IMR-90 (cell line): ENCODE measurements around the gene TRIM71. TPM values are rescaled to one million over a fixed set of nuclear protein-coding genes. Genes with fewer than 3 reads are reported as not detected.
"Not testable (repeated sequence)": the region's sequence is repeated elsewhere in the genome, so short reads cannot be mapped to it uniquely, and the experiment has no call there.

Experiments
- ATAC-seq: fragments of 200-7000 bp; cut with Tn5 transposase; 2 replicates; pipeline ENCODE4 v1.9.1; 2020; ENCODE audit warnings: low read depth, mild to moderate bottlenecking, moderate library complexity
- BruUV-seq: library from RNA; stranded (reverse); fragments of 400-500 nt; replicated peaks from 2 replicates; lab custom pipeline; 2021; lab: Mats Ljungman, UMichigan
- CTCF ChIA-PET: fragments of 300-600 bp; formaldehyde crosslinking; extraction: SDS; loops from one replicate; lab custom pipeline; 2021; ENCODE audit warnings: antibody characterized with exemption; lab: Yijun Ruan, JAX
- POLR2A ChIA-PET: fragments of 300-600 bp; sonication (Branson Sonifier 250); formaldehyde crosslinking; loops from one replicate; lab custom pipeline; 2022; ENCODE audit warnings: antibody characterized with exemption; ENCODE audit not compliant: unreplicated experiment; lab: Charles Lee
- DNase-seq: peaks from one replicate; pipeline ENCODE4 v3.0.0; 2013
- H2AFZ ChIP-seq: replicated peaks from 2 replicates; pipeline ENCODE3; 2013; ENCODE audit warnings: low read length, mild to moderate bottlenecking; ENCODE audit not compliant: poor library complexity
- H2AK5ac ChIP-seq: 2 replicates; pipeline ENCODE4 v1.6.1; 2013; ENCODE audit warnings: low read depth, low read length, inconsistent platforms
- H2AK9ac ChIP-seq: replicated peaks from 2 replicates; pipeline ENCODE3; 2013; ENCODE audit warnings: mild to moderate bottlenecking, low read depth, low read length, moderate library complexity; ENCODE audit not compliant: poor library complexity
- H2BK120ac ChIP-seq: 2 replicates; pipeline ENCODE4 v1.6.1; 2013; ENCODE audit warnings: low read depth, low read length, inconsistent platforms
- H2BK15ac ChIP-seq: 3 replicates; pipeline ENCODE4 v1.6.1; 2013; ENCODE audit warnings: low read depth, low read length, inconsistent platforms
- H2BK20ac ChIP-seq: 2 replicates; pipeline ENCODE4 v1.6.1; 2013; ENCODE audit warnings: low read depth, mild to moderate bottlenecking, inconsistent platforms, low read length, moderate library complexity
- H2BK5ac ChIP-seq: 2 replicates; pipeline ENCODE4 v1.6.1; 2013; ENCODE audit warnings: mild to moderate bottlenecking, low read depth, low read length, inconsistent platforms; ENCODE audit not compliant: poor library complexity, severe bottlenecking
- H3K14ac ChIP-seq: replicated peaks from 2 replicates; pipeline ENCODE4 v1.6.1; 2013; ENCODE audit warnings: low read depth, low read length, inconsistent platforms
- H3K18ac ChIP-seq: 2 replicates; pipeline ENCODE4 v1.6.1; 2013; ENCODE audit warnings: low read depth, low read length, control low read depth
- H3K23ac ChIP-seq: 2 replicates; pipeline ENCODE4 v1.6.1; 2013; ENCODE audit warnings: low read depth, low read length, inconsistent platforms
- H3K27ac ChIP-seq: 2 replicates; pipeline ENCODE4 v1.5.1; 2013; ENCODE audit warnings: mild to moderate bottlenecking, control low read depth, low read length; ENCODE audit not compliant: insufficient read depth
- H3K27me3 ChIP-seq: 2 replicates; pipeline ENCODE4 v1.6.1; 2013; ENCODE audit warnings: low read length; ENCODE audit not compliant: control insufficient read depth, insufficient read depth
- H3K36me3 ChIP-seq: 2 replicates; pipeline ENCODE4 v1.6.1; 2013; ENCODE audit warnings: low read length, mixed read lengths; ENCODE audit not compliant: control insufficient read depth, insufficient read depth
- H3K4ac ChIP-seq: 2 replicates; pipeline ENCODE4 v1.6.1; 2013; ENCODE audit warnings: low read depth, low read length, inconsistent platforms
- H3K4me1 ChIP-seq: 2 replicates; pipeline ENCODE4 v1.6.1; 2013; ENCODE audit warnings: low read length, mixed read lengths; ENCODE audit not compliant: control insufficient read depth, insufficient read depth
- H3K4me2 ChIP-seq: 2 replicates; pipeline ENCODE4 v1.6.1; 2013; ENCODE audit warnings: low read depth, mild to moderate bottlenecking, control low read depth, low read length, moderate library complexity
- H3K4me3 ChIP-seq: 2 replicates; pipeline ENCODE4 v1.5.1; 2013; ENCODE audit warnings: low read depth, mild to moderate bottlenecking, control low read depth, low read length, moderate library complexity; ENCODE audit not compliant: insufficient read depth
- H3K56ac ChIP-seq: 2 replicates; pipeline ENCODE4 v1.6.1; 2013; ENCODE audit warnings: low read length, inconsistent platforms; ENCODE audit not compliant: insufficient read depth; ENCODE audit errors: extremely low read depth
- H3K79me1 ChIP-seq, 2 experiments: 2 replicates each; pipeline ENCODE4 v1.6.1; 2013; ENCODE audit warnings: low read length in 2 of 2, inconsistent platforms in 1 of 2, low read depth in 1 of 2
- H3K9ac ChIP-seq: 2 replicates; pipeline ENCODE4 v1.6.1; 2013; ENCODE audit warnings: low read depth, low read length, control low read depth
- H3K9me1 ChIP-seq: 2 replicates; pipeline ENCODE4 v1.6.1; 2013; ENCODE audit warnings: low read length, inconsistent platforms; ENCODE audit not compliant: insufficient read depth
- H3K9me3 ChIP-seq: 2 replicates; pipeline ENCODE4 v1.6.1; 2013; ENCODE audit warnings: low read length; ENCODE audit not compliant: control insufficient read depth, insufficient read depth
- H4K20me1 ChIP-seq: 2 replicates; pipeline ENCODE4 v1.6.1; 2013; ENCODE audit warnings: low read length, inconsistent platforms; ENCODE audit not compliant: insufficient read depth
- H4K5ac ChIP-seq: 2 replicates; pipeline ENCODE4 v1.6.1; 2013; ENCODE audit warnings: mild to moderate bottlenecking, low read depth, low read length, control low read depth
- H4K8ac ChIP-seq, 2 experiments: 2 replicates each; pipeline ENCODE4 v1.6.1; 2013; ENCODE audit warnings: low read depth in 2 of 2, low read length in 2 of 2, control low read depth in 1 of 2, inconsistent platforms in 1 of 2
- H4K91ac ChIP-seq: 2 replicates; pipeline ENCODE4 v1.6.1; 2013; ENCODE audit warnings: low read depth, low read length, inconsistent platforms; ENCODE audit not compliant: insufficient read depth
- WGBS, 2 experiments: methylation state at CpG; one replicate each; pipeline versions ENCODE4 v1.1.5 to v1.1.7; 2013; ENCODE audit warnings: missing lambda C conversion rate in 2 of 2; ENCODE audit not compliant: insufficient read length in 1 of 2; ENCODE audit errors: extremely low coverage in 2 of 2; 5-methylcytosine and 5-hydroxymethylcytosine counted together
- dilution Hi-C: fragments of 300-500 bp; cut with HindIII; formaldehyde crosslinking; loops from one replicate; pipeline ENCODE4 v1.14.3; 2018; ENCODE audit warnings: low sequenced_read_pairs; ENCODE audit not compliant: unreplicated experiment
- in situ Hi-C: fragments of 300-500 bp; cut with MboI; formaldehyde crosslinking; loops from 3 replicates; pipeline ENCODE4 v1.14.3; 2019; ENCODE audit warnings: low sequenced_read_pairs, inconsistent platforms, mixed read lengths
- intact Hi-C: fragments of 100-400 bp; cut with micrococcal nuclease; formaldehyde crosslinking; loops from 2 replicates; pipeline ENCODE4 v1.10.0; 2022
- polyA plus RNA-seq, 3 experiments: library from polyadenylated mRNA; depleted of rRNA; stranded (reverse); fragments of >200 nt; gene quantifications; 2 replicates each; pipeline ENCODE4 v1.2.3, GENCODE V29; 2012; ENCODE audit warnings: low replicate concordance in 1 of 3
- total RNA-seq: library from RNA; depleted of rRNA; stranded (reverse); fragments of >200 nt; gene quantifications from 2 replicates; pipeline ENCODE4 v1.2.3, GENCODE V29; 2012

TRIM71 gene
- total and polyA plus RNA-seq, 2 of the 4 experiments (the other 2 are of a cell fraction), result not detected

DNA sequence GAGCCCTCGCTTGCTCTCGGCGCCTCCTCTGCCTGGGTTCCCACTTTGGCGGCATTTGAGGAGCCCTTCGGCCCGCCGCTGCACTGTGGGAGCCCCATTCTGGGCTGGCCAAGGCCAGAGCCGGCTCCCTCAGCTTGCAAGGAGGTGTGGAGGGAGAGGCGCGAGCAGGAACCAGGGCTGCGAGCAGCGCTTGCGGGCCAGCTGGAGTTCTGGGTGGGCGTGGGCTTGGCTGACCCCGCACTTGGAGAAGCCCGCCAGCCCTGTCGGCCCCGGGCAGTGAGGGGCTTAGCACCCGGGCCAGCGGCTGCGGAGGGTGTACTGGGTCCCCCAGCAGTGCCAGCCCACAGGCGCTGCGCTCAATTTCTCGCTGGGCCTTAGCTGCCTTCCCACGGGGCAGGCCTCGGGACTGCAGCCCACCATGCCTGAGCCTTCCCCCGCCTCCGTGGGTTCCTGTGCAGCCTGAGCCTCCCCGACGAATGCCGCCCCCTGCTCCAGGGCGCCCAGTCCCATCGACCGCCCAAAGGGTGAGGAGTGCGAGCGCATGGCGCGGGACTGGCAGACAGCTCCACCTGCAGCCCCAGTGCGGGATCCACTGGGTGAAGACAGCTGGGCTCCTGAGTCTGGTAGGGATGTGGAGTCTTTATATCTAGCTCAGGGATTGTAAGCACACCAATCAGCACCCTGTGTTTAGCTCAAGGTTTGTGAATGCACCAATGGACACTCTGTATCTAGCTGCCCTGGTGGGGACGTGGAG lies 121.9 kb downstream of the TRIM71 start:
- H3K18ac ChIP-seq, H3K4me3 ChIP-seq, H2AK5ac ChIP-seq, H4K91ac ChIP-seq, POLR2A ChIA-PET, H2AK9ac ChIP-seq, H3K9me1 ChIP-seq, in situ Hi-C loops, H2BK5ac ChIP-seq, H3K14ac ChIP-seq, H2AFZ ChIP-seq, DNase-seq, dilution Hi-C loops, H3K56ac ChIP-seq, BruUV-seq, H3K4me1 ChIP-seq, H3K27me3 ChIP-seq, H3K4ac ChIP-seq, H3K27ac ChIP-seq, H2BK20ac ChIP-seq, H3K23ac ChIP-seq, H2BK15ac ChIP-seq, CTCF ChIA-PET, H4K20me1 ChIP-seq, H2BK120ac ChIP-seq, H4K5ac ChIP-seq, H3K9me3 ChIP-seq, H3K79me1 ChIP-seq, H3K4me2 ChIP-seq, H3K36me3 ChIP-seq, H4K8ac ChIP-seq, ATAC-seq, H3K9ac ChIP-seq: not testable (repeated sequence)
- WGBS, 2 experiments, result 88% methylated on average over 17 of the region's 40 CpGs; no CpG with 5 or more reads in 1 of the 2 experiments
- intact Hi-C loops, result loop anchor here (10.0 kb wide), 1 partner anchor 125 kb away; the partner anchor contains the start of gene TRIM71
